HL-60 (cell line): ENCODE results near the gene CTSO.

Experiments used
- DNase-seq, 2 experiments: peaks; one replicate each; pipeline ENCODE4 v3.0.0-alpha.2; 2010 to 2020; ENCODE audit warnings: low read depth in 1 of 2, low spot score in 1 of 2
- H3K27ac ChIP-seq: fragments of 250-450 bp; sonication (Bioruptor Pico); replicated peaks from 2 replicates; pipeline ENCODE4 v1.5.1; 2020; ENCODE audit warnings: mild to moderate bottlenecking, moderate library complexity
- H3K27me3 ChIP-seq: fragments of 250-450 bp; sonication (Bioruptor Pico); 2 replicates; pipeline ENCODE4 v1.5.1; 2021; ENCODE audit warnings: mild to moderate bottlenecking, moderate library complexity; ENCODE audit not compliant: insufficient read depth, poor library complexity, severe bottlenecking
- H3K4me3 ChIP-seq: replicated peaks from 2 replicates; pipeline ENCODE4 v1.5.1; 2011; ENCODE audit warnings: mild to moderate bottlenecking, control low read depth, low read length; ENCODE audit not compliant: insufficient read depth
- CTCF ChIP-seq: IDR thresholded peaks from one replicate; pipeline ENCODE4 v1.5.1; 2011; ENCODE audit warnings: low read length, control low read depth, inconsistent platforms; ENCODE audit not compliant: insufficient read depth
- GABPA ChIP-seq: IDR thresholded peaks from 2 replicates; pipeline ENCODE4 v1.6.1; 2012; ENCODE audit warnings: low read depth
- POLR2AphosphoS5 ChIP-seq: IDR thresholded peaks from 2 replicates; pipeline ENCODE4 v1.6.1; 2012; ENCODE audit warnings: low read depth
- REST ChIP-seq: IDR thresholded peaks from 2 replicates; pipeline ENCODE4 v1.6.1; 2012; ENCODE audit warnings: low read depth; ENCODE audit not compliant: insufficient replicate concordance
- SPI1 ChIP-seq: IDR thresholded peaks from 2 replicates; pipeline ENCODE4 v1.6.1; 2012; ENCODE audit warnings: low read depth, mild to moderate bottlenecking, borderline replicate concordance

Gene CTSO

GRCh38 chr4:155962767-155963166, 9.1 kb upstream of the CTSO start:
- TF ChIP-seq CTCF (no peak), SPI1 (no peak), REST (no peak), GABPA (no peak), POLR2AphosphoS5 (no peak)
- Histone ChIP-seq H3K27me3 (no peaks in the 10 kb centered on the region), H3K4me3 (no peak overlapping the region), H3K27ac (no peak overlapping the region)
- DNase-seq = no peak

GRCh38 chr4:155961575-155961974, 7.9 kb upstream of the CTSO start:
- H3K4me3 ChIP-seq = no peak overlapping the region
- H3K27me3 ChIP-seq = no peaks in the 10 kb centered on the region
- TF ChIP-seq SPI1 = no peak
- TF ChIP-seq POLR2AphosphoS5 = no peak
- TF ChIP-seq CTCF = no peak
- no peak for TF ChIP-seq GABPA
- TF ChIP-seq REST = no peak
- DNase-seq = no peak
- no peak overlapping the region for H3K27ac ChIP-seq

- DNase-seq = no peak
- no peak overlapping the region for H3K4me3 ChIP-seq
- H3K27ac ChIP-seq = no peak overlapping the region
- TF ChIP-seq POLR2AphosphoS5 = no peak
- TF ChIP-seq GABPA = no peak
- TF ChIP-seq REST = no peak
- no peak for TF ChIP-seq CTCF
- no peak for TF ChIP-seq SPI1
- H3K27me3 ChIP-seq = no peaks in the 10 kb centered on the region
Observed at GRCh38 chr4:155960522-155960921, 6.9 kb upstream of the CTSO start.
